GM12874 (cell line): ENCODE measurements around the gene GRIP1.

Experiments
- CTCF ChIP-seq: IDR thresholded peaks from 2 replicates; pipeline ENCODE4 v1.5.1; 2011; ENCODE audit warnings: low read depth, mild to moderate bottlenecking, control low read depth, low read length, moderate library complexity; ENCODE audit not compliant: insufficient read depth

GRIP1 gene

GRCh38 chr12:66323017-66323416 is 355.9 kb downstream of the GRIP1 start:
- TF ChIP-seq CTCF: no peak

- no peak for TF ChIP-seq CTCF
These were observed 357.4 kb downstream of the GRIP1 start for GRCh38 chr12:66321435-66321834.

- no peak for TF ChIP-seq CTCF
These were observed 357.9 kb downstream of the GRIP1 start for GRCh38 chr12:66320996-66321395.

- TF ChIP-seq CTCF: no peak
These were observed 359.5 kb downstream of the GRIP1 start for GRCh38 chr12:66319266-66319954.

- TF ChIP-seq CTCF: no peak
These were observed 364.6 kb downstream of the GRIP1 start for GRCh38 chr12:66314278-66314677.

- no peak for TF ChIP-seq CTCF
These were observed 366.7 kb downstream of the GRIP1 start for GRCh38 chr12:66312189-66312588.

- TF ChIP-seq CTCF: no peak
These were observed 369.3 kb downstream of the GRIP1 start for GRCh38 chr12:66309606-66310005.
